Spleen (tissue), 11 donors: ENCODE results near the gene ARHGEF38. TPM values are rescaled to one million over a fixed set of nuclear protein-coding genes. Genes with fewer than 3 reads are reported as not detected.

Source experiments
- DNase-seq: peaks from one replicate; pipeline ENCODE4 v3.0.0-alpha.2; 2020
- H3K27ac ChIP-seq, 8 donors: fragments of 200-600 bp; sonication (generic) in 7 of 8; 1 replicate in 4 of 8; 2 replicates in 4 of 8; pipeline versions ENCODE4 v1.5.0 to v1.8.0; 2016 to 2021; ENCODE audit warnings: inconsistent platforms in 4 of 8, mild to moderate bottlenecking in 4 of 8, moderate library complexity in 1 of 8
- H3K27me3 ChIP-seq, 7 donors: fragments of 200-600 bp; sonication (generic) in 6 of 7; replicated peaks in 1 of 7; 1 replicate in 4 of 7; 2 replicates in 3 of 7; pipeline versions ENCODE4 v1.5.0 to v1.8.0; 2016 to 2021; ENCODE audit warnings: inconsistent platforms in 3 of 7, mild to moderate bottlenecking in 1 of 7
- H3K36me3 ChIP-seq, 6 donors: fragments of 200-600 bp; sonication (generic) in 5 of 6; 1 replicate in 4 of 6; 2 replicates in 2 of 6; pipeline versions ENCODE4 v1.5.0 to v1.8.0; 2016 to 2021; ENCODE audit warnings: inconsistent platforms in 2 of 6
- H3K4me1 ChIP-seq, 6 donors: fragments of 200-600 bp; sonication (generic) in 5 of 6; 1 replicate in 3 of 6; 2 replicates in 3 of 6; pipeline versions ENCODE4 v1.5.0 to v1.8.0; 2016 to 2021; ENCODE audit warnings: inconsistent platforms in 3 of 6
- H3K4me3 ChIP-seq, 8 donors: fragments of 200-600 bp; sonication (generic) in 7 of 8; 1 replicate in 4 of 8; 2 replicates in 4 of 8; pipeline versions ENCODE4 v1.5.0 to v1.8.0; 2016 to 2021; ENCODE audit warnings: inconsistent platforms in 4 of 8, mild to moderate bottlenecking in 4 of 8, moderate library complexity in 2 of 8
- H3K9me3 ChIP-seq, 8 donors: fragments of 200-600 bp; sonication (generic) in 7 of 8; 1 replicate in 4 of 8; 2 replicates in 4 of 8; pipeline versions ENCODE4 v1.5.0 to v1.8.0; 2016 to 2021; ENCODE audit warnings: inconsistent platforms in 4 of 8
- POLR2A ChIP-seq, 3 donors: fragments of 450-650 bp; IDR thresholded peaks; one replicate each; pipeline ENCODE4 v1.5.1; 2017; ENCODE audit warnings: antibody characterized with exemption in 3 of 3, mild to moderate bottlenecking in 1 of 3
- POLR2AphosphoS5 ChIP-seq, 3 donors: sonication (generic); formaldehyde crosslinking; IDR thresholded peaks; one replicate each; pipeline ENCODE4 v1.5.1; 2017; ENCODE audit warnings: antibody characterized with exemption in 3 of 3
- WGBS, 5 donors: extraction: QIAGEN DNeasy Blood & Tissue Kit in 3 of 5; methylation state at CpG; one replicate each; pipeline versions ENCODE4 v1.1.5 to v1.1.7; 2013 to 2018; 5-methylcytosine and 5-hydroxymethylcytosine counted together
- intact Hi-C: fragments of 100-400 bp; cut with DNase I; formaldehyde crosslinking; loops from one replicate; pipeline ENCODE4 v1.15.0; 2023; ENCODE audit warnings: low total_unique reads
- polyA plus RNA-seq, 3 donors: library from polyadenylated mRNA; stranded (reverse); fragments of 200-250 nt; gene quantifications; one replicate each; pipeline ENCODE4 v1.2.1, GENCODE V29; 2013
- total RNA-seq, 7 donors: library from RNA; depleted of rRNA in 3 of 7; stranded (reverse); fragments of >200 nt in 3 of 7; fragmentation: NEBNext Ultra II Directional in 4 of 7; extraction: Animal tissue kit (Norgen Biotek cat#: 25700) in 4 of 7; gene quantifications; one replicate each; pipeline versions ENCODE4 v1.1.0 to v1.2.1, GENCODE V29; 2016 to 2021
- TF ChIP-seq, protein P1 (sequence below), 11 experiments: fragments of 200-600 bp in 7 of 11; fragments of 450-650 bp in 4 of 11; sonication (generic) in 4 of 11; IDR thresholded peaks in 8 of 11; conservative IDR thresholded peaks in 3 of 11; 1 replicate in 7 of 11; 2 replicates in 4 of 11; pipeline versions ENCODE4 v1.4.0 to v1.8.0; 2016 to 2021; ENCODE audit warnings: antibody characterized with exemption in 11 of 11, inconsistent platforms in 4 of 11, mild to moderate bottlenecking in 1 of 11
- donor health status: healthy with polysubstance abuse.
- donor health status: DM: no; HTN: no; CAD: no; lungs with moderate emphysema.
- donor health status: DM: no; HTN: no; CAD: no.
- donor health status: Bipolar disorder and iron deficiency.
- donor health status: healthy.
- donor health status: DM: no; HTN: no; CAD: no.
- donor health status: DM: yes; HTN: yes; CAD: no.

Gene ARHGEF38
- total and polyA plus RNA-seq, 10 donors = not detected

DNA sequence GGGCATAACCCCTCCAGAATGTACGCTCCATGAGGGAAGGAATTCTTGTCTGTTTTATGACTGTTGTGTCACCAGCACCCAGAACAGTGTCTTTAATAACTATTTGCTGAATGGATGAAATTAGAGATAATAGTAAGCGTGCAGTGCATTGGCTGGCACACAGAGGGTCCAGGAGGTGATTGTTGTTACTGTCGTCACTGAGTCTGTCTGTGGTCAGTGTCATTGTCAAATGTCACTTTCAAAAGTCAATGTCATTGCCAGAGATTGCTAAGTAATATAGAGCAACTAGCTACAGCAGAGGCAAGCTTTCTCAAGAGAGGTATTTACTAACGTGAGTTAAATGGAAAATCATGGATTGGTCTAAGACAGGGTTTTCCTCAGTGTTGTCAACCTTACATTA is 70.7 kb downstream of the ARHGEF38 start:
- Histone ChIP-seq H3K4me1 (peaks cover 0 to 4% (median 0%) of the 10 kb centered on the region in 6 donors), H3K27me3 (no peaks in the 10 kb centered on the region), H3K36me3 (no peaks in the 10 kb centered on the region), H3K27ac (no peak overlapping the region), H3K9me3 (no peaks in the 10 kb centered on the region), H3K4me3 (no peak overlapping the region)
- DNase-seq = no peak
- 86 to 94% (median 90%) methylated on average over 4 of the region's 4 CpGs for WGBS, 5 donors
- TF ChIP-seq POLR2A (IDR thresholded peaks at IDR 0.05) (no peak), POLR2AphosphoS5 (IDR thresholded peaks at IDR 0.05) (no peak)
- TF ChIP-seq, protein P1, sequence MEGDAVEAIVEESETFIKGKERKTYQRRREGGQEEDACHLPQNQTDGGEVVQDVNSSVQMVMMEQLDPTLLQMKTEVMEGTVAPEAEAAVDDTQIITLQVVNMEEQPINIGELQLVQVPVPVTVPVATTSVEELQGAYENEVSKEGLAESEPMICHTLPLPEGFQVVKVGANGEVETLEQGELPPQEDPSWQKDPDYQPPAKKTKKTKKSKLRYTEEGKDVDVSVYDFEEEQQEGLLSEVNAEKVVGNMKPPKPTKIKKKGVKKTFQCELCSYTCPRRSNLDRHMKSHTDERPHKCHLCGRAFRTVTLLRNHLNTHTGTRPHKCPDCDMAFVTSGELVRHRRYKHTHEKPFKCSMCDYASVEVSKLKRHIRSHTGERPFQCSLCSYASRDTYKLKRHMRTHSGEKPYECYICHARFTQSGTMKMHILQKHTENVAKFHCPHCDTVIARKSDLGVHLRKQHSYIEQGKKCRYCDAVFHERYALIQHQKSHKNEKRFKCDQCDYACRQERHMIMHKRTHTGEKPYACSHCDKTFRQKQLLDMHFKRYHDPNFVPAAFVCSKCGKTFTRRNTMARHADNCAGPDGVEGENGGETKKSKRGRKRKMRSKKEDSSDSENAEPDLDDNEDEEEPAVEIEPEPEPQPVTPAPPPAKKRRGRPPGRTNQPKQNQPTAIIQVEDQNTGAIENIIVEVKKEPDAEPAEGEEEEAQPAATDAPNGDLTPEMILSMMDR (IDR thresholded peaks at IDR 0.05 in 8 of 11, conservative IDR thresholded peaks at IDR 0.05 in 3 of 11) = no peak
- intact Hi-C loops = no loop called here

DNA sequence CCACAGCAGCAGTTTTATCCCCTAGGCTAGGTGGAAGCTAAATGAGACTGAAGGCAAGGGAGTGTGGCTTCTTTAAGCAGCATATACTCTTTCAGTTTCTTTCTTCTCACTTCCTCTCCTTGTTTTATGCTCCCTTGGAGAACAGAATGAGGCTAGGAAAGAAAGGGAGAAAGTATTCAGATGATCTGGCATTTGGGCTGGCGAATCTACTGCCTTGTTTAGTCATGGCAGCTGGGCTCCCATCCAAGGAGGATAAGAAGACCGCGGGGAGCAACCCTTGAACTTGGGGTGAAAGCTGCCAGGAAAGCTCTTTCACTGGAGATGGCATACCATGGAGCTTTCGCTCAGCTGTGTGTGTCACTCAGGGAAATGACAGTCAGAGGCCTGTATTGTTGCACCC is 72.1 kb downstream of the ARHGEF38 start:
- TF ChIP-seq POLR2A (IDR thresholded peaks at IDR 0.05) (no peak), POLR2AphosphoS5 (IDR thresholded peaks at IDR 0.05) (no peak)
- TF ChIP-seq, protein P1 (IDR thresholded peaks at IDR 0.05 in 8 of 11, conservative IDR thresholded peaks at IDR 0.05 in 3 of 11) = no peak
- 34 to 70% (median 42%) methylated on average over 3 to 4 of the region's 4 CpGs for whole genome bisulfite sequencing, 5 donors
- Histone ChIP-seq H3K27me3 (no peaks in the 10 kb centered on the region), H3K27ac (no peak overlapping the region), H3K36me3 (no peaks in the 10 kb centered on the region), H3K4me1 (peaks cover 0 to 4% (median 0%) of the 10 kb centered on the region in 6 donors), H3K4me3 (no peak overlapping the region), H3K9me3 (no peaks in the 10 kb centered on the region)
- intact Hi-C loops = no loop called here
- no peak for DNase-seq

GRCh38 chr4:105625214-105625613 is 72.8 kb downstream of the ARHGEF38 start:
- DNase-seq = no peak
- WGBS, 5 donors = 72 to 88% (median 76%) methylated on average over 1 of the region's 1 CpG
- H3K27me3 ChIP-seq = no peaks in the 10 kb centered on the region
- H3K4me1 ChIP-seq = peaks cover 0 to 4% (median 0%) of the 10 kb centered on the region in 6 donors
- H3K4me3 ChIP-seq = no peak overlapping the region
- intact Hi-C loops = no loop called here
- no peaks in the 10 kb centered on the region for H3K9me3 ChIP-seq
- no peaks in the 10 kb centered on the region for H3K36me3 ChIP-seq
- TF ChIP-seq POLR2A (IDR thresholded peaks at IDR 0.05) = no peak
- TF ChIP-seq, protein P1 (IDR thresholded peaks at IDR 0.05 in 8 of 11, conservative IDR thresholded peaks at IDR 0.05 in 3 of 11) = no peak
- no peak for TF ChIP-seq POLR2AphosphoS5 (IDR thresholded peaks at IDR 0.05)
- no peak overlapping the region for H3K27ac ChIP-seq

DNA sequence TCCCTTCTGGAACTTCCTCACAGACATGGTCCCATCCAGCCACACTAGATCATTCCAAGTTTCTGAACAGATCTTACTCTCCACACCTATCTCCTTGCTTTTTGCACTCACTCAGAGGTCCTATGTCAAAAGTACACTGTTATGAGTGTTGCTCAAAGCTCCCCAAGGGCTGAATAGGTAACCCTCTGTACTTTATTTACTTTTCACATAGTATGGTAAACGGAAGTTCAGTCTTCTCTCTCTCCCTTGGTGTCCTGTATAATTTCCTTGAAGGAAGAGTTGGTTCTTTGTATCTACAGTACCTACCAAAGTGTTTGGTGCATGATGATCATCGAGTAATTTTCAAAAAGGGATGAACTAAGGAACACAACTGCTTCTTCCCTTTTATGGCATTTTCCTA is 74.4 kb downstream of the ARHGEF38 start:
- H3K4me3 ChIP-seq = no peak overlapping the region
- no peaks in the 10 kb centered on the region for H3K9me3 ChIP-seq
- TF ChIP-seq POLR2A (IDR thresholded peaks at IDR 0.05) (no peak), POLR2AphosphoS5 (IDR thresholded peaks at IDR 0.05) (no peak)
- TF ChIP-seq, protein P1 (IDR thresholded peaks at IDR 0.05 in 8 of 11, conservative IDR thresholded peaks at IDR 0.05 in 3 of 11) = no peak
- H3K27me3 ChIP-seq = no peaks in the 10 kb centered on the region
- no peak for DNase-seq
- 79 to 95% (median 84%) methylated on average over 2 of the region's 2 CpGs for WGBS, 5 donors
- no peaks in the 10 kb centered on the region for H3K36me3 ChIP-seq
- peaks cover 0 to 4% (median 0%) of the 10 kb centered on the region in 6 donors for H3K4me1 ChIP-seq
- no peak overlapping the region for H3K27ac ChIP-seq
- intact Hi-C loops = no loop called here
